NCI-H1930 (cell line): ENCODE data around the gene DOK5.

ENCODE experiments used
- DNase-seq, 2 experiments: peaks; one replicate each; lab custom pipeline; 2025; lab: John Stamatoyannopoulos, UW

The DOK5 gene

GRCh38 chr20:54611708-54612412, 136.5 kb downstream of the DOK5 start:
- DNase-seq = no peak

- DNase-seq = no peak
Observed at GRCh38 chr20:54618412-54618811, 143.0 kb downstream of the DOK5 start.

DNA sequence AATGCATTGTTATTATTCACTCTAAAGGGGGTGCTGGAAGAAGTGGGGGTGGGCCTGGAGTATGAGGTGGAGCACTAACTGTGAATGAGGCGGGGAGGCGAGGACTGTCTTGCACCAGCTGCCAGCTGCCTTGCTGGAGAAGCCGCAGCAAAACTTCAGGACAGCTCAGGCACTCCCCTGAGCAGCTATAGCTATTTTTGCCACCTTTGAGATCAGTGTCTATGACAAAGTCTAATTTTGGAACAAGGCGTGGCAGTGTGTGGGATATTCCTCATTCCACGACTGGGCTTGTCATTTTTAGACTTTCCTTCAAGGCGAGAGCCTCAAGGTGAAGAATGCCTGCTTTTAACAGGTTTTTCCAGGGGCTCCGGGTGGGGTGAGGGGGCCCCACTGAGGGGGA, 143.8 kb downstream of the DOK5 start:
- DNase-seq = no peak

- DNase-seq = no peak
Observed at GRCh38 chr20:54619682-54620081, 144.3 kb downstream of the DOK5 start.

DNA sequence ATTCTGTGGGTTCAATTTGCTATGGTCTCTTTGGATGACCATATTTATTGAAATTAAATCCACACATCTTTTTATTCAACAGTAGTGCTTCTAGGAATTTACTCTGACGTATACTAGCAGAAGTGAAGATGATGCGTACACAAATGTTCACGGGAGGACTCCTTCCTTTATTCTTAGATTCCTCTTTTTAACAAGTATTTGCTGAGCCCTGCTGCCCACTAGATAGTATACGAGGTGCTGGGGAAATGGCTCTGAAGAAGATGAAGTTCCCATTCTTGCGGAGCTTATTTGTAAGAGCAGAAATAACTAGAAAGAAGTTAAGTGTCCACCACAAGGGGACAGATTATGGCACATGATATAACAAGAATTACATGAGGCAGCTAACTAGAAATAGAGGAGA, 145.2 kb downstream of the DOK5 start:
- DNase-seq = no peak

- DNase-seq = no peak
Observed at GRCh38 chr20:54622333-54623295, 147.2 kb downstream of the DOK5 start.

DNA sequence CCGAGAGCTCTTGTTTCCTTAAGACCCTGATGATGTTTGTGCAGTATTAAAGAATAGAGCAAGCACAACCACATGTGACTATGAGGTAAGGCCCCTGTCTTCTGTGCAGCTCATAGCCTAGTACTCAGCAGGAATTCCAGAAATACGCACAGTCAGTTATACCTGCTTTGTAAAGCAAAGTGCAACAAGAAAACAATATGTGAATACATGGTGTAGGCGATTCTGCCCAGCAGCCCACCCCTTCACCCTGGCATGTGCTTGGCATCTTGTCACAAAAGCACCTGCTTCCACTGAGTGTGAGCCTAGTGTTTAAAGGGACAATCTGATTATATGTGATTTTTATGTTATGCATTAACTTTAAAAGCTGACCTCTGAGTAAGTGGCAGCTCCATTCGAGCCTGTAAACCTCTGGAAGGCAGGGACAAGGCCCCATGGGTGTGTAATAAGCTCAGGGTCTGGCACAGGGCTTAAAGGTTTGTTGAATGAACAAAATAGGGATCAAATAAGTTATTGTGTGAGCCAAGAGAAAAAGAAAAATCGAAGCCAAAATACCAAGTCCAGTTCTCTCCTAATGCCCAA, 148.7 kb downstream of the DOK5 start:
- DNase-seq = no peak

DNA sequence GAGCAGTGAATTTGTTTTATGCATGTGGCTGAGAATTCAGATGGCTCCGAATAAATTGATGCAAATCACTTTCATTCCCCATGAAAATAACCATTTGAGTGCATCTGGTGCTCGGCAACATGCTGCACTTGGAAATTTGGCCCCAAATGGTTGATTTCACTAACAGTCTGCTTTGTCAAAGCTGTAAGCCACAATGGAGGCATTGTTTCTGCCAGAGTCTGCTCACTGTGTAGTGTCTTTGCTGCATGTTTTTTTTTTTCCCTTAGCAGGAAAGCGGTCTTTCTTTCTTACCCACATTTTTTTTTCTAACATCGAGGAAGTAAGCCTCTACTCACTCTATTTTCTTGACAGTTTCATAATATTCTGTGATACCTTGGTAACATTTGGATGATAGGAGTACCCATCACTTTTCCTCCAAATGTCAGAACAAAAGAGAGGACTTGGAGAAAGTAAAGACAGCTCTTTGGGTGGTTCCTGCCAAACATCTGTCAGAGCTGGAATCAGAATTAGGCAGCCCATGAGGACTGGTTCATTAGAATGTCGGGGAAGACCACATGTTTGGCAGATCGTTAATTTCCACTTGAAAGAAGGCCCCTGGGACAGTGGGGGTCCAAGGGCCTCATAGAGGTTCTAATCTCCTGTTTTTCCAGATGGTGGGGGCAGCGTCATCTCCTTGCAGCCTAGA, 149.5 kb downstream of the DOK5 start:
- no peak for DNase-seq

DNA sequence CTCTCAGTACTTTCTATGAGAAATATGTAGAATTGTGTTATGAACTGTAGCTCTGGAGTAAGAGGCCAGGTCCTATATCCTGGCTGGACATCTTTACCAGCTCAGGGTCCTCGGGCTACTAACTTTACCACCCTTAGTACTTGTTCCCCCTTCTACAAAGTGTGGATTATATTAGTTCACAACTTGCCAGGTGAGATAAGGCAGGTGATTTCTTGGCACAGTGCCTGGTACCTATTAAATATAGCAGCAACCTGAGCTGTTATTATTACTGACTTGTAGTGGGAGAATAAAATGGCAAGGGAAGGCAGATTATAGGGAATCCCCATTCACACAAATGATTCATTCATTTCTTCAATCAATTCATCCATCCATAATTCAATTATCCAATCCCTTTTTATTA, 150.1 kb downstream of the DOK5 start:
- no peak for DNase-seq

- DNase-seq = no peak
Observed at GRCh38 chr20:54626126-54626525, 150.7 kb downstream of the DOK5 start.

GRCh38 chr20:54629632-54630031, 154.2 kb downstream of the DOK5 start:
- DNase-seq = no peak

- no peak for DNase-seq
Observed at GRCh38 chr20:54630582-54630981, 155.2 kb downstream of the DOK5 start.

DNA sequence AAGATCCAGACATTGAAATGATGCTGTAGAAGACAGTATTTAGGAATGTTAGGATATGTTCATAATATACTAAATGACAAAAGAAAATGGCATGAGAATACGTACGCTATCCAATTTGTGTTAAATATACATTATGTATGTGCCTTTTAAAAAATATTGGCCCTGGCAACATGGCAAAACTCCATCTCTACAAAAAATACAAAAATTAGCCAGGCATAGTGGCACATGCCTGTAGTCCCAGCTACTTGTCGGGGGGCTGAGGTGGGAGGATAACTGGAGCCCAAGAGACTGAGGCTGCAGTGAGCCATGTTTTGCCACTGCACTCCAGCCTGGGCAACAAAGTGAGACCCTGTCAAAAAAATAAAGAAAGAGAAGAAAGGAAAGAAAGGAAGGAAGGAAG, 155.7 kb downstream of the DOK5 start:
- DNase-seq = no peak

GRCh38 chr20:54633374-54634355, 158.3 kb downstream of the DOK5 start:
- no peak for DNase-seq

GRCh38 chr20:54636575-54636974, 161.2 kb downstream of the DOK5 start:
- no peak for DNase-seq

DNA sequence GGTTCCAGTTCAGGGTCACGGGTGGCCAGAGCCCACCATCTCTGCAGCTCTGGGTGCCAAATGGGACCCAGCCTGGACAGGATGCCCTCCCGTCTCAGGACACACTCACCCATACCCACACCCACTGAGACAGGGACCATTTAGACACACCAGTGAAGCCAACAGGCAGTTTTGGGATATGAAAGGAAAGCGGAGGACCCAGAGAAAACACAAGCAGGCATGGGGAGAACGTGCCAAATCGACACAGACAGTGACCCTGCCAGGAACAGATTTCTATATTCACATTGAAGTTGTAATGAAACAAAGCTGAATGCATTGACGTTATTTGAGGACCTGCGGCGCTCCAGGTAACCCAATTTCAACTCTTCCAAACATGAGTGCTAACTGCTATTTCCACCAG, 164.5 kb downstream of the DOK5 start:
- DNase-seq = no peak

DNA sequence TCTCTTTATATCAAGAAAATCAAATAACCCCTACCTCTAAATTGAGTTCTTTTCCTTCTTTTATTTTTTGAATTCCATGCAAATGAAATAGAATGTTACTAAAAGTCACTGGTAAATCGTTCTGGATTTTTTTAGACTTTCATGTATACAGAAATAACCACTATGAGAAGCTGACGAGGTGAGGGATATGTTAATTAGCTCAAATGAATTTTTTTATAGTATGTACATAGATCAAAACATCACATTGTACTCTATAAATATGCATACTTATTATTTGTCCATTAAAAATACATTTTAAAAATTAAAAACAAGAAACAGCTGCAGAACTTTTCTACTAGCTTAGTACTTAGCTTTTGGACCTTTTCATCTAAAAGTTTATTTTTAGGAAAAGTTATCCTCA, 165.4 kb downstream of the DOK5 start:
- DNase-seq = no peak

GRCh38 chr20:54642864-54643667, 167.7 kb downstream of the DOK5 start:
- no peak for DNase-seq

- no peak for DNase-seq
Observed at GRCh38 chr20:54643761-54644160, 168.4 kb downstream of the DOK5 start.

DNA sequence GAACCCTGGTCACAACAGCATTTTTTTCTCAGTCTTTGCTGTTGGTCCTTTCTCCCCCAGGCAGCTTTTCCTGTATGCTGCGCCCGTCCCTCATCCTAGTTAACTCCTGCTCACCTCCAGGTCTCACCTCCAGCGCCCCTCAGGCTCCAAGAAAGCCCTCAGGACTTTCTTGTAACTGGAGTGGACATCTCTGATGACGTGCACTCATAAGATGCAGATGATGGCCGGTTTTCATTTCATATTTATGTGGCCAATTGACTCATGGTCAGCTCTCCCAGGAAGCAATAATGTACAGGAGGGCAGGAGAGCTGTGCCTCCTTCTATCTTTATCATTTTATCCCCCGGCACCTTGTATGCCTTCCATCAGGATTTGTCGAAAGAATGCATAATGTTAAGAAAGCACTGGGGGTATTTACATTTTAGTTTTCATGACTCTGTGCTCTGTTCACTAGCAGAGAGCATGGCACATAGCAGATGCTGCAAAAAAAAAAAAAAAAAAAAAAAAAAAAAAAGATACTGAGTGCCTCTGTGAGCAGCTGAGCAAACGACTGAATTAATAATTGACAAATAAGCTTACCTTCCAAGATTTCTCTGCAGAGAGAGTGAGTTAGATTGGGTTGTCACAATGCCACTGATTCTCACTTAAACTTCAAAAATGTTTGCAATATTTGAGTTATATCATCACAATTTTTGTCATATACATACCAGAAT, 170.2 kb downstream of the DOK5 start:
- no peak for DNase-seq
